Measurements from ENCODE around the gene GARIN5A.

Gene GARIN5A

GRCh38 chr19:50434525-50434924 lies 42.1 kb downstream of the GARIN5A start:
- no peak for DNase-seq (ENCODE audit: low spot score)

DNA sequence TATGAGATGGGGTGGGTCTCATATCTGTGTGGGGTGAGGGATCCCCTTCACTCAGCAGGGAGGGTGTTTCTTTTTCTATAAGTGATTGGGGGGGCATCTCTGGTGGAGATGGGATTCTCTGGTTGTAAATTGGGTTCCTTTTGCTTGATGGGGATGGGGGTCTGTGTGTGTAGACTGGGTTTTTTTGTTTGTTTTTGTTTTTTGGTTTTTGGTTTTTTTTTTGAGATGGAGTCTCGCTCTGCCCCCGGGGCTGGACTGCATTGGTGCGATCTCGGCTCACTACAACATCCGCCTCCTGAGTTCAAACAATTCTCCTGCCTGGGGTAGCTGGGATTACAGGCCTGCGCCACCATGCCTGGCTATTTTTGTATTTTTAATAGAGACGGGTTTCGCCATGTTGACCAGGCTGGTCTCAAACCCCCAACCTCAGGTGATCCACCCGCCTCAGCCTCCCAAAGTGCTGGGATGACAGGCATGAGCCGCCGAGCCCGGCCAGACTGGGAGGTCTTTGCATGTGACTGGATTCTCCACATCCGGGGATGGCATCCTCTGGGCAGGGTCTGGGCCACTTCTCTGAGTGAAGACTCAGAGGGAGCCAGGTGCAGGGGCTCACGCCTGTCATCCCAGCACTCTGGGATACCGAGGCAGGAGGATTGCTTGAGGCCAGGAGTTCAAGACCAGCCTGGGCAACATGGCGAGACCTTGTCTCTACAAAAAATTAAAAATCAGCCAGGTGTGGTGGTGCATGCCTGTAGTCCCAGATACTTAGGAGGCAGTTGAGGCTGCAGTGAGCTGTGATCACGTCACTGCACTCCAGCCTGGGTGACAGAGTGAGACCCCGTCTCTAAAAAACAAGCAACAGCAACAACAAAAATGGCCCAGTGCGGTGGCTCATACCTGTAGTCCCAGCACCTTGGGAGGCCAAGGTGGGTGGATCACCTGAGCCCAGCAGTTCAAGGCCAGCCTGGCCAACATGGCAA lies 43.2 kb downstream of the GARIN5A start:
- DNase-seq (ENCODE audit: low spot score), result no peak

DNA sequence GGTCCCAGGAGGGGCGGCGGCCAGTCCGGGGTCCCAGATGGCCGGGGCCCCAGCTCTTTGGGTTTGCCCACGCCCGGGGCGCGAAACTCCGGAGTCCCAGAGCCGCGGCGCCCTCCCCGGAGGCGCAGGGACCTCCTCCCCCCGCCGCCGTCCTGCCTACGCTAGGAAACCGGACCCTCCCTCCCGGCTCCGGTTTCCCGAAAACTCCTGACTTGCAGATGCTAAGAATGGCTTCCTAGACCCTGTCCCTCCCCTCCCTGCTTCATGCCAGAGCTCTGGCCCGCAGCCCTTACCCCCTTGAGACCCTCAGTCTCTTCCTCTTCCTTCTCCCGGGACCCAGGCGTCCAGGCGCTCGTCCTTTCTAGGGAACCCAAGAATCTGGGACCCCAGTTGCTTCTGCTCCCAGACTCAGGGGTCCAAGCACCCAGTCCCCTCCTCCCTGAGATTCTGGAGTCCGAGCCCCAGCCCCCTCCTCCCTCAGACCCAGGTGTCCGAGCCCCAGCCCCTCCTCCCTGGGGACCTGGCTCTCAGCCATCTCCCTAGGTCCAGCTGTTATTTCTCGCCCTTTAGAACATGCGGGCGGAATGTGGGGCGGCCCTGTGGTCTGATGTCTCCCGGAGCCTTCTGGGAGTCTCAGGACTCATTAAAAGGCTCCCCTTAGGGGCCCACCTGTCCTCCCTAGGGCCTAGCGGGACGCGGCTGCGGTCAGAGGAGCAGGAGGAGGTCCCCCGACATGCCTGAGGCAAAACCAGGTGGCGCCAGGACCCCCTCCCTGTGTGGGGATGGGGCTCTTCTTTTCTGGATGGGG lies 44.2 kb downstream of the GARIN5A start, which contains the start of gene MYBPC2:
MYBPC2 (plus strand) TSS at position 672 of the 808 bp plus-strand sequence; CDS start at position 734, 62 bp downstream.
- DNase-seq (ENCODE audit: low spot score), result no peak

GRCh38 chr19:50431343-50432220 lies 45.1 kb downstream of the GARIN5A start:
- peak; percentile 95 for DNase-seq (ENCODE audit: low spot score)

- no peak for DNase-seq (ENCODE audit: low spot score)
Observed at GRCh38 chr19:50430888-50431342, 45.7 kb downstream of the GARIN5A start.

GRCh38 chr19:50428772-50429463 lies 47.7 kb downstream of the GARIN5A start:
- no peak for DNase-seq (ENCODE audit: low spot score)

DNA sequence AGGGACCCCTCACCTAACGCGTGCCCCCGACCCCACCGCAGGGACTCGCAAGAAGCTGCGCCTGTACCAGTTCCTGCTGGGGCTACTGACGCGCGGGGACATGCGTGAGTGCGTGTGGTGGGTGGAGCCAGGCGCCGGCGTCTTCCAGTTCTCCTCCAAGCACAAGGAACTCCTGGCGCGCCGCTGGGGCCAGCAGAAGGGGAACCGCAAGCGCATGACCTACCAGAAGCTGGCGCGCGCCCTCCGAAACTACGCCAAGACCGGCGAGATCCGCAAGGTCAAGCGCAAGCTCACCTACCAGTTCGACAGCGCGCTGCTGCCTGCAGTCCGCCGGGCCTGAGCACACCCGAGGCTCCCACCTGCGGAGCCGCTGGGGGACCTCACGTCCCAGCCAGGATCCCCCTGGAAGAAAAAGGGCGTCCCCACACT lies 48.6 kb downstream of the GARIN5A start:
- DNase-seq (ENCODE audit: low spot score), result no peak

DNA sequence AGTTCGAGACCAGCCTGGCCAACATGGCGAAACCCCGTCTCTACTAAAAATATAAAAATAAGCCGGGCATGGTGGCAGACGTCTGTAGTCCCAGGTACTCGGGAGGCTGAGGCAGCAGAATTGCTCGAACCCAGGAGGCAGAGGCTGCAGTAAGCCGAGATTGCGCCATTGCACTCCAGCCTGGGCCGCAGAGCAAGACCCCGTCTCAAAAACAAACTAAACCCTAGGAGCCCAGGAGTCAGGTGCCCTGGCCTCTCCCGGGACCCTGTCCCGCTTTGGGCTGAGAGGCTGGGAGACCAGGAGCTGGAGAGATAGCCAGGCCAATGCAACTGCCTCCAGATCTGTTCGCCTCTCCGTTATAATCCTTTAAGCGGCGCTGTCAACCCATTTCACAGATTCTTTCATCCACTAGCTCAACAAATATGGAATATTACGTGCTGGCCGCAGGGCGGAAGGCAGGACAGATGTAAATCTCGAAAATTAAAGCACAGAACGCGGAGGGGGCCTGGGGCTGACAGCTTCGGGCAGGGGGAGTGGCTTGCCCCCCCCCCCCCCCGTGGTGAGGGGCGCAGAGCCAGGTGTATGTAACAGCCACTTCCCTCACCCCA lies 49.2 kb downstream of the GARIN5A start:
- no peak for DNase-seq (ENCODE audit: low spot score)

DNA sequence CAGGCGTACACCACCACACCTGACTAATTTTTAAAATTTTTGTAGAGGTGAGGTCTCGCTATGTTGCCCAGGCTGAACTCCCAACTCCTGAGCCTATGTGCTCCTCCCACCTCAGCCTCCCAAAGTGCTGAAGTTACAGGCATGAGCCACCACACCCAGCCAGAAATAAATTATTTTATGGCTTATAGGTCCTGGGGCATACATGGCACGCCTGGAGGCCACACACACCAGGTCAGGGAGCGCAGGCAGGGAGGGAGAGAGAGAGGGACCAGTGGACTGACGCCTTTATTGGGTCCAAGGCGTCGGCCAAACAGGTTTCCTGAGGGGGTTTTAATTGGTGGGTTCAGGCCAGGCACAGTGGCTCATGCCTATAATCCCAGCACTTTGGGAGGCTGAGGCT lies 51.1 kb downstream of the GARIN5A start:
- DNase-seq (ENCODE audit: low spot score), result no peak

DNA sequence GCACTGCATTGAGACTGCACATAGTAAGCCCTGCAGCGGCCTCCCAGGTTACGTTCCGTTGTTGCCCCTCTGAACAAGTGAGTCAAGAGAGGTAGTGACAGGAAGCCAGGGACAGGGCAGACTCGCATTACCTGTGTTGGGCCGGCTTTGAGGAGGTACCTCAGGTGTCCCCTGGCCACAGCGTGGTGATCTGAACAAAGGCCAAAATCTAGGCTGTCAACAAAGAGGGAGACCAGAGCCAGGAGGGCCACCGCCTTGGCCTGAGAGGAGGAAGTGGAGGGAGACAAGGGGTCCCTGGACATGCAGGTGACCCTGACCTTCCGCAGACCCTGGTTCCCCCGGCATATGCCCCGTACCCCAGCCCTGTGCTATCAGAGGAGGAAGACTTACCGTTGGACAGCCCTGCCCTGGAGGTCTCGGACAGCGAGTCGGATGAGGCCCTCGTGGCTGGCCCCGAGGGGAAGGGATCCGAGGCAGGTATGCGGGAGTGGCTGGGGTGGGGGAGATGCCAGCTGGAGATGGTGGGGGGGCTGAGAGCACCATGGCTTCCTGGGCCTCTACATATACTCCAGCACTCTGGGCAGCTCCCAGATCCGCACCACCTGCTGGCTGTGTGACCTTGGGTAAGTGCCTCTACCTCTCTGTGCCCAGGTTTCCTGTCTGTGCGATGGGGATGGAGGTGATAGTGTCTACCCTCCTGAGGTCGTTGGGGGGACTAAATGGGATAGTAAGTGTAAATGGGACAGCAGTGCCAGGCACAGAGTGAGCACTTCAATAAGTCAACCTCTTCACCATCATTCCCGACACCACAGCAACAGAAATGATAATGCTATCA lies 53.2 kb downstream of the GARIN5A start:
- DNase-seq (ENCODE audit: low spot score), result no peak

- DNase-seq (ENCODE audit: low spot score), result no peak
Observed at GRCh38 chr19:50422397-50423278, 54.0 kb downstream of the GARIN5A start.

DNA sequence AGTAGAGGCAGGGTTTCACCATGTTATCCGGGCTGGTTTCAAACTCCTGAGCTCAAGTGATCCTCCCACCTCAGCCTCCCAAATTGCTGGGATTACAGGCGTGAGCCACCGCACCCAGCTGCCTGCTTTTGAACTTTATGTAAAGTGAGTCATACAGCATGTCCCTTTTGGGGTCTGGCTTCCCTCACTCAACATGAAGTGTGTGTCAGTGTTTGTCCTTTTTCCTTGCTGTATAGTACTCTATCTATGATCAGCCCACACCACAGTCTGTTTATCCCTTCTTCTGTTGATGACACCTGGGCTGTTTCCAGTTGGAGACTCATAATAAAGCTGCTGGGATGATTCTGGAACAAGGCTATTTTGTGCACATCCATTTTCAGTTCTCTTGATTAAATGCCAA lies 55.8 kb downstream of the GARIN5A start:
- no peak for DNase-seq (ENCODE audit: low spot score)

GRCh38 chr19:50420127-50420526 lies 56.5 kb downstream of the GARIN5A start:
- no peak for DNase-seq (ENCODE audit: low spot score)

GRCh38 chr19:50419580-50420035 lies 57.0 kb downstream of the GARIN5A start:
- DNase-seq (ENCODE audit: low spot score), result no peak

DNA sequence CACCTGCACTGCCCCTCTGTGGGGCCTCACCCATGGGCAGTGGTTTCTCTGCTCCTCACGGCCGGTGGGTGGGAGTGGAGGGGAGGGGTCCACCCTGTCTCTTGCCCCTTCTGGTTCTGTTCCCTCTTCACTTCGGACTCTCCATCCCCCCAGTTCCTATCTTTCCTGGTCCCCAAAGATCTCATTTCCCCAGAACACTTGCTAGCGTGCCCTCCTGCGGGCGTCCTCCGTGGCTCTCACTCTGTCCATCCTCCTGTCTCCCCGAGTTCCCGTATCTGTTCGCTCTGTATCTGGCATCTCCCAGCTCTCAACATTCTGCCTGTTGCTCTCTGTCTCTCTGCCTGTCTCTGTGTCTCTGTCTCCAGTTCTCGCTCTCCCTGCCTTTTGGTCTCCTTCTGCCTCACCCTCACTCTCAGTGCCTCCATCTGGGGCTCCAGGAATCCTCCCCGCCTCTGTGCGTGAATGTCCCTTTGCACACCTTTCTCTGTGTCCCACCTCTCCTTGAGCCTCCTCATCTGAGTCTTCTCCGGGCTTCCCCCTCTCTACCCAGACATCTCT lies 57.5 kb downstream of the GARIN5A start:
- no peak for DNase-seq (ENCODE audit: low spot score)

- DNase-seq (ENCODE audit: low spot score), result no peak
Observed at GRCh38 chr19:50418176-50419021, 58.2 kb downstream of the GARIN5A start, which contains the start of gene SPIB. SPIB (plus strand) TSS chr19:50418938; CDS start chr19:50418963, 25 bp downstream.

Measured in D341Med (cell line).